Kidney tubule cell (primary cell): ENCODE results near the gene BCAS1.
A peak's percentile ranks its signal among the peaks of the same experiment; 100 is the strongest.

Source experiments
- DNase-seq: peaks from one replicate; pipeline ENCODE4 v3.0.0-alpha.2; 2018; ENCODE audit warnings: low spot score

BCAS1 gene

GRCh38 chr20:54076259-54076658 lies 5.9 kb upstream of the BCAS1 start:
- DNase-seq = no peak

- no peak for DNase-seq
These were observed 4.9 kb upstream of the BCAS1 start for GRCh38 chr20:54075322-54075721.

GRCh38 chr20:54074511-54074910 lies 4.1 kb upstream of the BCAS1 start:
- no peak for DNase-seq

- DNase-seq = no peak
These were observed 2.9 kb upstream of the BCAS1 start for GRCh38 chr20:54073288-54073687.

GRCh38 chr20:54069501-54069971 lies 858 bp downstream of the BCAS1 start:
- no peak for DNase-seq

GRCh38 chr20:54068966-54069365 lies 1.4 kb downstream of the BCAS1 start:
- no peak for DNase-seq

- DNase-seq = no peak
These were observed 1.9 kb downstream of the BCAS1 start for GRCh38 chr20:54068495-54068894.

- peak; percentile 100 for DNase-seq
These were observed 2.7 kb downstream of the BCAS1 start for GRCh38 chr20:54067606-54068174.

- DNase-seq = no peak
These were observed 4.8 kb downstream of the BCAS1 start for GRCh38 chr20:54065601-54066038.

GRCh38 chr20:54064939-54065338 lies 5.5 kb downstream of the BCAS1 start:
- DNase-seq = no peak

GRCh38 chr20:54063992-54064676 lies 6.3 kb downstream of the BCAS1 start:
- peak; percentile 21 for DNase-seq

- no peak for DNase-seq
These were observed 6.8 kb downstream of the BCAS1 start for GRCh38 chr20:54063580-54063979.

- peak; percentile 74 for DNase-seq
These were observed 7.5 kb downstream of the BCAS1 start for GRCh38 chr20:54062812-54063280.

- DNase-seq = peak; percentile 74
These were observed 9.1 kb downstream of the BCAS1 start for GRCh38 chr20:54061101-54061881.

- no peak for DNase-seq
These were observed 10.6 kb downstream of the BCAS1 start for GRCh38 chr20:54059691-54060364.

GRCh38 chr20:54058420-54059139 lies 11.8 kb downstream of the BCAS1 start:
- peak; percentile 49 for DNase-seq

GRCh38 chr20:54056762-54057639 lies 13.4 kb downstream of the BCAS1 start:
- DNase-seq = no peak

- DNase-seq = peak; percentile 55
These were observed 15.9 kb downstream of the BCAS1 start for GRCh38 chr20:54054516-54054915.

- no peak for DNase-seq
These were observed 19.3 kb downstream of the BCAS1 start for GRCh38 chr20:54051068-54051467.

- DNase-seq = no peak
These were observed 21.4 kb downstream of the BCAS1 start for GRCh38 chr20:54048891-54049545.
